ENCODE data around the gene SLC6A18. TPM values are rescaled to one million over a fixed set of nuclear protein-coding genes. Genes with fewer than 3 reads are reported as not detected.

Gene SLC6A18
- total RNA-seq, 4 donors from 2014 or later, result not detected

GRCh38 chr5:1201327-1202025 lies 23.7 kb upstream of the SLC6A18 start, which contains the start of gene SLC6A19:
TSS of gene SLC6A19 (plus strand) at chr5:1201595. CDS start at chr5:1201651, 56 bp downstream.
- DNase-seq, result no peak
- 54 to 77% methylated on average over 8 to 28 of the region's 51 CpGs for WGBS, 2 donors
- peaks cover 0 to 99% (median 0%) of the 10 kb centered on the region in 4 donors for H3K27me3 ChIP-seq
- no peaks in the 10 kb centered on the region for H3K36me3 ChIP-seq
- intact Hi-C loops (cut with DNase I), result no loop called here
- no peaks in the 10 kb centered on the region for H3K4me1 ChIP-seq
- H3K9me3 ChIP-seq, result no peaks in the 10 kb centered on the region
- H3K27ac ChIP-seq, result no peak within 1 kb of the TSS
- H3K4me3 ChIP-seq, result no peak within 1 kb of the TSS
- TF ChIP-seq POLR2A (IDR thresholded peaks at IDR 0.05), result no peak
- no peak for TF ChIP-seq CTCF (IDR thresholded peaks at IDR 0.05)

GRCh38 chr5:1202026-1202797 lies 23.0 kb upstream of the SLC6A18 start:
- no peak overlapping the region for H3K27ac ChIP-seq
- H3K36me3 ChIP-seq, result no peaks in the 10 kb centered on the region
- intact Hi-C loops (cut with DNase I), result no loop called here
- TF ChIP-seq CTCF (IDR thresholded peaks at IDR 0.05), result no peak
- no peak for TF ChIP-seq POLR2A (IDR thresholded peaks at IDR 0.05)
- H3K4me1 ChIP-seq, result no peaks in the 10 kb centered on the region
- no peaks in the 10 kb centered on the region for H3K9me3 ChIP-seq
- peaks cover 0 to 99% (median 0%) of the 10 kb centered on the region in 4 donors for H3K27me3 ChIP-seq
- WGBS, 2 donors, result 36 to 51% methylated on average over 3 to 6 of the region's 26 CpGs
- DNase-seq, result no peak
- H3K4me3 ChIP-seq, result no peak overlapping the region

- Histone ChIP-seq H3K9me3 (no peaks in the 10 kb centered on the region), H3K27ac (no peak overlapping the region), H3K36me3 (no peaks in the 10 kb centered on the region), H3K4me1 (no peaks in the 10 kb centered on the region), H3K27me3 (peaks cover 0 to 100% (median 0%) of the 10 kb centered on the region in 4 donors), H3K4me3 (no peak overlapping the region)
- intact Hi-C loops (cut with DNase I), result no loop called here
- 79 to 88% methylated on average over 6 to 7 of the region's 7 CpGs for WGBS, 2 donors
- TF ChIP-seq CTCF (IDR thresholded peaks at IDR 0.05) (no peak), POLR2A (IDR thresholded peaks at IDR 0.05) (no peak)
- no peak for DNase-seq
These were observed 22.4 kb upstream of the SLC6A18 start for GRCh38 chr5:1202798-1203185.

- DNase-seq, result no peak
- Histone ChIP-seq H3K27me3 (peaks cover 0 to 100% (median 0%) of the 10 kb centered on the region in 4 donors), H3K9me3 (no peaks in the 10 kb centered on the region), H3K4me3 (no peak overlapping the region), H3K4me1 (no peaks in the 10 kb centered on the region), H3K36me3 (no peaks in the 10 kb centered on the region), H3K27ac (no peak overlapping the region)
- WGBS, 2 donors, result 78% methylated on average over 4 of the region's 24 CpGs; no CpG with 5 or more reads in 1 of the 2 donors
- no peak for TF ChIP-seq POLR2A (IDR thresholded peaks at IDR 0.05)
- TF ChIP-seq CTCF (IDR thresholded peaks at IDR 0.05), result no peak
- intact Hi-C loops (cut with DNase I), result no loop called here
These were observed 21.7 kb upstream of the SLC6A18 start for GRCh38 chr5:1203311-1203967.

Measured in esophagus squamous epithelium (tissue), 5 donors.